Urinary bladder (tissue), 4 donors: ENCODE results near the gene NOVA2. TPM values are rescaled to one million over a fixed set of nuclear protein-coding genes. Genes with fewer than 3 reads are reported as not detected.
"Not testable (repeated sequence)": the region's sequence is repeated elsewhere in the genome, so short reads cannot be mapped to it uniquely, and the experiment has no call there.

Source experiments
- DNase-seq: peaks from one replicate; pipeline ENCODE4 v3.0.0-alpha.2; 2015; ENCODE audit errors: extremely low spot score
- H3K27ac ChIP-seq: one replicate; pipeline ENCODE4 v1.5.1; 2013; ENCODE audit warnings: low read depth, mild to moderate bottlenecking, moderate library complexity
- H3K36me3 ChIP-seq: one replicate; pipeline ENCODE4 v1.6.1; 2013; ENCODE audit warnings: mild to moderate bottlenecking, moderate library complexity; ENCODE audit not compliant: insufficient read depth
- H3K4me1 ChIP-seq: one replicate; pipeline ENCODE4 v1.6.1; 2013; ENCODE audit warnings: mild to moderate bottlenecking, moderate library complexity; ENCODE audit not compliant: insufficient read depth
- H3K4me3 ChIP-seq: one replicate; pipeline ENCODE4 v1.5.1; 2013; ENCODE audit warnings: low read depth, low read length
- WGBS: extraction: QIAGEN DNeasy Blood & Tissue Kit; methylation state at CpG from one replicate; pipeline ENCODE4 v1.1.7; 2013; 5-methylcytosine and 5-hydroxymethylcytosine counted together
- polyA plus RNA-seq: library from polyadenylated mRNA; stranded (reverse); fragments of 200-250 nt; gene quantifications from one replicate; pipeline ENCODE4 v1.2.3, GENCODE V29; 2013
- total RNA-seq: library from RNA; depleted of rRNA; stranded (reverse); fragments of >200 nt; gene quantifications from one replicate; pipeline ENCODE4 v1.2.3, GENCODE V29; 2014
- donor health status: healthy with polysubstance abuse.
- donor health status: healthy.

The NOVA2 gene
- total and polyA plus RNA-seq, 2 donors, result 1.2 to 2.2 TPM

- DNase-seq, result no peak
- no peaks in the 10 kb centered on the region for H3K4me1 ChIP-seq
- WGBS, result 63% methylated on average over 8 of the region's 8 CpGs
- H3K4me3 ChIP-seq, result no peak overlapping the region
- no peaks in the 10 kb centered on the region for H3K36me3 ChIP-seq
- no peak overlapping the region for H3K27ac ChIP-seq
These were observed 62.4 kb downstream of the NOVA2 start for GRCh38 chr19:45911291-45911690.

GRCh38 chr19:45908956-45909355 is 64.7 kb downstream of the NOVA2 start:
- WGBS, result 70% methylated on average over 5 of the region's 5 CpGs
- H3K4me3 ChIP-seq, result no peak overlapping the region

GRCh38 chr19:45906221-45906620 is 67.4 kb downstream of the NOVA2 start:
- no peak overlapping the region for H3K4me3 ChIP-seq
- H3K4me1 ChIP-seq, result peaks cover 2% of the 10 kb centered on the region
- WGBS, result 86% methylated on average over 3 of the region's 3 CpGs
- H3K27ac ChIP-seq, result no peak overlapping the region
- no peak for DNase-seq
- H3K36me3 ChIP-seq, result no peaks in the 10 kb centered on the region

More at GRCh38 chr19:45908956-45909355, 64.7 kb downstream of the NOVA2 start:
- Histone ChIP-seq H3K36me3 (no peaks in the 10 kb centered on the region), H3K4me1 (no peaks in the 10 kb centered on the region), H3K27ac (no peak overlapping the region)
- DNase-seq, result no peak

- Histone ChIP-seq H3K27ac (no peak overlapping the region), H3K4me3 (no peak overlapping the region), H3K4me1 (peaks cover 3% of the 10 kb centered on the region), H3K36me3 (no peaks in the 10 kb centered on the region)
- no peak for DNase-seq
- WGBS, result 80% methylated on average over 10 of the region's 10 CpGs
These were observed 68.7 kb downstream of the NOVA2 start for GRCh38 chr19:45905011-45905410.

- no peaks in the 10 kb centered on the region for H3K36me3 ChIP-seq
- peaks cover 3% of the 10 kb centered on the region for H3K4me1 ChIP-seq
- no peak overlapping the region for H3K27ac ChIP-seq
- peak; percentile 90 for DNase-seq
- under 1% methylated on average over 72 of the region's 73 CpGs for WGBS
- H3K4me3 ChIP-seq, result peak overlapping the region; percentile 88
These were observed 70.7 kb downstream of the NOVA2 start for GRCh38 chr19:45902651-45903625.

GRCh38 chr19:45901912-45902650 is 71.6 kb downstream of the NOVA2 start, which contains the start of gene MYPOP:
MYPOP (minus strand) TSS chr19:45902613; CDS start chr19:45901773, 840 bp downstream.
- Histone ChIP-seq H3K36me3 (no peaks in the 10 kb centered on the region), H3K4me1 (peaks cover 3% of the 10 kb centered on the region), H3K4me3 (peak within 1 kb of the TSS; percentile 88), H3K27ac (peak within 1 kb of the TSS; percentile 53)
- under 1% methylated on average over 46 of the region's 47 CpGs for WGBS
- DNase-seq, result no peak

GRCh38 chr19:45901432-45901911 is 72.2 kb downstream of the NOVA2 start:
- no peak overlapping the region for H3K27ac ChIP-seq

GRCh38 chr19:45900738-45901431 is 72.8 kb downstream of the NOVA2 start:
- WGBS, result 60% methylated on average over 22 of the region's 22 CpGs

More at GRCh38 chr19:45901432-45901911, 72.2 kb downstream of the NOVA2 start:
- peaks cover 3% of the 10 kb centered on the region for H3K4me1 ChIP-seq
- no peak for DNase-seq
- 7% methylated on average over 69 of the region's 69 CpGs for WGBS
- no peaks in the 10 kb centered on the region for H3K36me3 ChIP-seq
- peak overlapping the region; percentile 88 for H3K4me3 ChIP-seq

GRCh38 chr19:45899919-45900589 is 73.6 kb downstream of the NOVA2 start:
- Histone ChIP-seq H3K36me3 (no peaks in the 10 kb centered on the region), H3K27ac (no peak overlapping the region), H3K4me1 (peaks cover 3% of the 10 kb centered on the region), H3K4me3 (no peak overlapping the region)
- DNase-seq, result no peak
- WGBS, result 97% methylated on average over 4 of the region's 4 CpGs

More at GRCh38 chr19:45900738-45901431, 72.8 kb downstream of the NOVA2 start:
- no peaks in the 10 kb centered on the region for H3K36me3 ChIP-seq
- H3K27ac ChIP-seq, result no peak overlapping the region
- H3K4me1 ChIP-seq, result peaks cover 3% of the 10 kb centered on the region
- no peak for DNase-seq
- peak overlapping the region; percentile 88 for H3K4me3 ChIP-seq

GRCh38 chr19:45899253-45899652 is 74.4 kb downstream of the NOVA2 start:
- DNase-seq, result no peak
- H3K36me3 ChIP-seq, result no peaks in the 10 kb centered on the region
- WGBS, result 86% methylated on average over 7 of the region's 7 CpGs

GRCh38 chr19:45897261-45897812 is 76.3 kb downstream of the NOVA2 start:
- H3K36me3 ChIP-seq, result no peaks in the 10 kb centered on the region
- no peak for DNase-seq
- no peak overlapping the region for H3K27ac ChIP-seq
- WGBS, result 92% methylated on average over 8 of the region's 8 CpGs
- no peak overlapping the region for H3K4me3 ChIP-seq
- H3K4me1 ChIP-seq, result peaks cover 3% of the 10 kb centered on the region

More at GRCh38 chr19:45899253-45899652, 74.4 kb downstream of the NOVA2 start:
- Histone ChIP-seq H3K27ac (no peak overlapping the region), H3K4me3 (no peak overlapping the region), H3K4me1 (peaks cover 3% of the 10 kb centered on the region)

- H3K36me3 ChIP-seq, H3K4me3 ChIP-seq, H3K27ac ChIP-seq, H3K4me1 ChIP-seq, DNase-seq: not testable (repeated sequence)
- WGBS, result 94% methylated on average over 12 of the region's 12 CpGs
These were observed 77.6 kb downstream of the NOVA2 start for GRCh38 chr19:45895983-45896599.
